ENCODE results near the gene GALNTL6.

DNA sequence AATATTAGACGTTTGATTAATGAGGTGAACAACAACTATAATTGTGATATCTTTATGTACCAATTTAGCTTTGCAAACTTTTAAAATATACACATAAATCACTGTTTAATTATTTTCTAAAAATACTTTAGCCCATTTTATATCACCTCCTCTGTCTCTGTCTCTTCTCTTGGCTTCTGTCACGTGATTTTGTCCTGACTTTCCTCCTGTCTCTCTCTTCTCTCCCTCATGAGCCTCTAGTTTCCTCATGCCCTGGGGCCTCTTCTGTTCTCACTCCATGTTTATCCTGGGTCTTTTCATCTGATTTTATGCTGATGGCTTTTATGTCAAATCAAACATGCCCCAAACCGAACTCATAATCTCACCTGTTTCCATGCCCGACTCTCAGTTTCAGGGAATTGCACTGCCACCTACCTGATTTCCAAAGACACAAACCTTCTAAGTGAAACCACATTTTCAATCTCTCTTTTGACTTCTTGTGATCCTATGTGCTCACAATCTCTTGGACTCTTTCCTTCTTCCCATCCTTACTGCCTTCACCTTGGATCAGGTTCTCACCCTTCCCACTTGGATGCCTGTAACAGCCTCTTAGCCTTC, 1052.4 kb downstream of the GALNTL6 start:
- TF ChIP-seq, protein P1, sequence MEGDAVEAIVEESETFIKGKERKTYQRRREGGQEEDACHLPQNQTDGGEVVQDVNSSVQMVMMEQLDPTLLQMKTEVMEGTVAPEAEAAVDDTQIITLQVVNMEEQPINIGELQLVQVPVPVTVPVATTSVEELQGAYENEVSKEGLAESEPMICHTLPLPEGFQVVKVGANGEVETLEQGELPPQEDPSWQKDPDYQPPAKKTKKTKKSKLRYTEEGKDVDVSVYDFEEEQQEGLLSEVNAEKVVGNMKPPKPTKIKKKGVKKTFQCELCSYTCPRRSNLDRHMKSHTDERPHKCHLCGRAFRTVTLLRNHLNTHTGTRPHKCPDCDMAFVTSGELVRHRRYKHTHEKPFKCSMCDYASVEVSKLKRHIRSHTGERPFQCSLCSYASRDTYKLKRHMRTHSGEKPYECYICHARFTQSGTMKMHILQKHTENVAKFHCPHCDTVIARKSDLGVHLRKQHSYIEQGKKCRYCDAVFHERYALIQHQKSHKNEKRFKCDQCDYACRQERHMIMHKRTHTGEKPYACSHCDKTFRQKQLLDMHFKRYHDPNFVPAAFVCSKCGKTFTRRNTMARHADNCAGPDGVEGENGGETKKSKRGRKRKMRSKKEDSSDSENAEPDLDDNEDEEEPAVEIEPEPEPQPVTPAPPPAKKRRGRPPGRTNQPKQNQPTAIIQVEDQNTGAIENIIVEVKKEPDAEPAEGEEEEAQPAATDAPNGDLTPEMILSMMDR (IDR thresholded peaks at IDR 0.05), result no peak
- TF ChIP-seq POLR2A (IDR thresholded peaks at IDR 0.05) (no peak), EP300 (IDR thresholded peaks at IDR 0.05) (no peak), POLR2AphosphoS5 (IDR thresholded peaks at IDR 0.05) (no peak)

Data from suprapubic skin (tissue), 4 donors.